ENCODE measurements around the gene ITGB3BP.

GRCh38 chr1:63458750-63459149 is 64.3 kb downstream of the ITGB3BP start:
- no peak for TF ChIP-seq PREB (CRISPR knock-in tag; IDR thresholded peaks at IDR 0.05; ENCODE audit: borderline replicate concordance)
- TF ChIP-seq PRDM15 (CRISPR knock-in tag; IDR thresholded peaks at IDR 0.05) = no peak
- TF ChIP-seq ETV6 (CRISPR knock-in tag; IDR thresholded peaks at IDR 0.05) = no peak
- TF ChIP-seq CREB1 (CRISPR knock-in tag; IDR thresholded peaks at IDR 0.05) = no peak
- TF ChIP-seq CTCF (IDR thresholded peaks at IDR 0.05) = no peak
- TF ChIP-seq ZBTB43 (CRISPR knock-in tag; IDR thresholded peaks at IDR 0.05) = no peak
- TF ChIP-seq AFF4 (CRISPR knock-in tag; IDR thresholded peaks at IDR 0.05; ENCODE audit: borderline replicate concordance) = no peak
- no peak for TF ChIP-seq USF1 (CRISPR knock-in tag; IDR thresholded peaks at IDR 0.05)
- no peak for TF ChIP-seq AR (CRISPR knock-in tag; IDR thresholded peaks at IDR 0.05)
- TF ChIP-seq ZNF263 (CRISPR knock-in tag; IDR thresholded peaks at IDR 0.05; ENCODE audit: low read depth) = no peak
